ENCODE data around the gene ZBBX.

Gene ZBBX

GRCh38 chr3:167372138-167372537 lies 8.0 kb downstream of the ZBBX start:
- H3K4me3 ChIP-seq (ENCODE audit: low read length), result no peak overlapping the region
- H3K9me3 ChIP-seq (ENCODE audit: control insufficient read depth, insufficient read depth, low read length), result no peaks in the 10 kb centered on the region
- H3K27ac ChIP-seq (ENCODE audit: low read length), result no peak overlapping the region
- H3K27me3 ChIP-seq (ENCODE audit: control insufficient read depth, insufficient read depth, low read length), result no peaks in the 10 kb centered on the region
- no peaks in the 10 kb centered on the region; the same call in 1 of the 2 replicates for H3K4me1 ChIP-seq (ENCODE audit: control insufficient read depth, insufficient read depth, low read length)
- no peak for DNase-seq (ENCODE audit: low read depth, low spot score)
- no CpG with 5 or more reads among the region's 3 CpGs for WGBS (ENCODE audit: insufficient coverage, insufficient read length)
- H3K36me3 ChIP-seq (ENCODE audit: control insufficient read depth, insufficient read depth, low read length), result no peaks in the 10 kb centered on the region

DNA sequence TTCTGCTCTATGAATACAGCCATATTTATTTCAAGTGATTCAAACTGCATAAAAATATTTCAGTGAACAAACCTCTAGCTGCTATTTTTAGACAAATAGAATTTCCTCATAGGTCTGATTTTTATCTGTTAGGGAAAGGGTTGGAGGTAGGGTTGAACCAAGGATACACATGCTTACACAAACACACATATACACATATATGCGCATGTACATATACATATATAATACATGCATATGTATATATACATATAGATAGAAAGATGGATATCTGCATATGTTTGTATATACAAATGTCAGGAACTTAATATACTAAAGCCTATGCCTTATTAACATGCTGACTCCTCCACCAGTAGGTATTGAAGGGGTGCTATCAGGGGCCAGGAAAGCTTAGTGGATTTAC lies 18.1 kb downstream of the ZBBX start:
- no peaks in the 10 kb centered on the region for H3K27me3 ChIP-seq (ENCODE audit: control insufficient read depth, insufficient read depth, low read length)
- no peak overlapping the region for H3K4me3 ChIP-seq (ENCODE audit: low read length)
- no CpG with 5 or more reads among the region's 1 CpG for WGBS (ENCODE audit: insufficient coverage, insufficient read length)

DNA sequence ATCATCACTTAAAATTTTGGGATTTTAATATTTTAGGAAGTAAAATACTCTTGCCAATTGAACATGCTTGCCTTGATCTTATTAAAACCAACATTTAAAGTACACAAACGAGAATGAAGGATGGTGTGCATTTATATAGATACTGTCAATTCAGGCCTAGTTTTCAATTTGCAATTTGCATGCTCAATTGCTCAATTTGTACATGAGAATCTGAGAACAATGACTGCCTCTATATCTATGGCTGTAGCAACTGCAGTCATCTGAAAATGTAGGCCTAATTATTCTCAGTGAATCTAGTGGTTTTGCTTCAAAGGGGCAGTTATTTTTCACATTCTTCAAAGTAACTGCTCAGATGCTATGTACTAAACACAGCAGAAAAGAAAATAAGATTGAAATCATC lies 18.8 kb downstream of the ZBBX start:
- no peaks in the 10 kb centered on the region for H3K27me3 ChIP-seq (ENCODE audit: control insufficient read depth, insufficient read depth, low read length)
- H3K4me3 ChIP-seq (ENCODE audit: low read length), result no peak overlapping the region
- H3K9me3 ChIP-seq (ENCODE audit: control insufficient read depth, insufficient read depth, low read length), result no peaks in the 10 kb centered on the region
- no peaks in the 10 kb centered on the region for H3K36me3 ChIP-seq (ENCODE audit: control insufficient read depth, insufficient read depth, low read length)
- H3K27ac ChIP-seq (ENCODE audit: low read length), result no peak overlapping the region
- no peaks in the 10 kb centered on the region for H3K4me1 ChIP-seq (ENCODE audit: control insufficient read depth, insufficient read depth, low read length)
- WGBS (ENCODE audit: insufficient coverage, insufficient read length), result no CpG with 5 or more reads among the region's 1 CpG
- no peak for DNase-seq (ENCODE audit: low read depth, low spot score)

More for the DNA sequence above, 18.1 kb downstream of the ZBBX start:
- no peak for DNase-seq (ENCODE audit: low read depth, low spot score)
- no peaks in the 10 kb centered on the region for H3K9me3 ChIP-seq (ENCODE audit: control insufficient read depth, insufficient read depth, low read length)
- H3K4me1 ChIP-seq (ENCODE audit: control insufficient read depth, insufficient read depth, low read length), result no peaks in the 10 kb centered on the region
- no peak overlapping the region for H3K27ac ChIP-seq (ENCODE audit: low read length)
- no peaks in the 10 kb centered on the region for H3K36me3 ChIP-seq (ENCODE audit: control insufficient read depth, insufficient read depth, low read length)

GRCh38 chr3:167355446-167355845 lies 24.7 kb downstream of the ZBBX start:
- no peaks in the 10 kb centered on the region for H3K27me3 ChIP-seq (ENCODE audit: control insufficient read depth, insufficient read depth, low read length)
- DNase-seq (ENCODE audit: low read depth, low spot score), result no peak
- no peaks in the 10 kb centered on the region for H3K9me3 ChIP-seq (ENCODE audit: control insufficient read depth, insufficient read depth, low read length)

GRCh38 chr3:167354751-167355150 lies 25.3 kb downstream of the ZBBX start:
- no peaks in the 10 kb centered on the region for H3K36me3 ChIP-seq (ENCODE audit: control insufficient read depth, insufficient read depth, low read length)
- no CpG with 5 or more reads among the region's 1 CpG for WGBS (ENCODE audit: insufficient coverage, insufficient read length)
- no peak overlapping the region for H3K27ac ChIP-seq (ENCODE audit: low read length)
- DNase-seq (ENCODE audit: low read depth, low spot score), result no peak
- no peaks in the 10 kb centered on the region for H3K27me3 ChIP-seq (ENCODE audit: control insufficient read depth, insufficient read depth, low read length)
- no peaks in the 10 kb centered on the region for H3K9me3 ChIP-seq (ENCODE audit: control insufficient read depth, insufficient read depth, low read length)
- no peak overlapping the region for H3K4me3 ChIP-seq (ENCODE audit: low read length)
- H3K4me1 ChIP-seq (ENCODE audit: control insufficient read depth, insufficient read depth, low read length), result no peaks in the 10 kb centered on the region

More at GRCh38 chr3:167355446-167355845, 24.7 kb downstream of the ZBBX start:
- H3K4me1 ChIP-seq (ENCODE audit: control insufficient read depth, insufficient read depth, low read length), result no peaks in the 10 kb centered on the region
- H3K4me3 ChIP-seq (ENCODE audit: low read length), result no peak overlapping the region
- no peak overlapping the region for H3K27ac ChIP-seq (ENCODE audit: low read length)
- H3K36me3 ChIP-seq (ENCODE audit: control insufficient read depth, insufficient read depth, low read length), result no peaks in the 10 kb centered on the region

DNA sequence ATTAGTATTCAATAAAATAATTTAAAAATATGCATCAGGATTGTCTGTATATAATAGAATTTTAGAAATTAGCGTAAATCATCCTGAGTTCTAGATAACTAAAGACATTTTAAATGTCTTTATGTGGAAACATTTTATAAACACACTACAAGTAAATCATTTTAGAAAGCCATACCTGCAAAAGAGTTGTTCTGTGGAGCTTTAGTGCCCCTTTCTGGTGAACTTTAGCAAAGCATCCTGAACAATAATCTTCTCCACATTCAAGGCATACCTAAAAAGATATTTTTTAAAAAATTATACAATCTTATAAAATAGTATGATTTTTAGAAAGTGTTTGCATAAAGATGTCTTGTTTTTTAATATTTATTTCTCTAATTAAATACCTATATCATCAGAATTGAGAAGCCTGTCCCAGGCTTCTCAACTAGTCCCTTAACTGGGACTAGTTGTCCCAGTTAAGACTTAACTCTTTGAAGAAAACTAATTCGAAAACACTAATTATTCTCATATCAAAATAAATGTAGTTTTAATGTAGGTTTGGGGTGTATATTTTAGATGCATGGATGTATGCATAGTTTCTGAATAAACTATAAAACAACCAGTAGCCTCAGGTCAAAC lies 29.7 kb downstream of the ZBBX start:
- no peaks in the 10 kb centered on the region for H3K27me3 ChIP-seq (ENCODE audit: control insufficient read depth, insufficient read depth, low read length)
- no peaks in the 10 kb centered on the region for H3K4me1 ChIP-seq (ENCODE audit: control insufficient read depth, insufficient read depth, low read length)
- WGBS (ENCODE audit: insufficient coverage, insufficient read length), result no CpG with 5 or more reads among the region's 2 CpGs
- no peaks in the 10 kb centered on the region for H3K9me3 ChIP-seq (ENCODE audit: control insufficient read depth, insufficient read depth, low read length)
- H3K36me3 ChIP-seq (ENCODE audit: control insufficient read depth, insufficient read depth, low read length), result no peaks in the 10 kb centered on the region
- H3K27ac ChIP-seq (ENCODE audit: low read length), result no peak overlapping the region
- no peak for DNase-seq (ENCODE audit: low read depth, low spot score)
- H3K4me3 ChIP-seq (ENCODE audit: low read length), result no peak overlapping the region

- no CpG with 5 or more reads among the region's 1 CpG for WGBS (ENCODE audit: insufficient coverage, insufficient read length)
- DNase-seq (ENCODE audit: low read depth, low spot score), result no peak
Observed at GRCh38 chr3:167346171-167346570, 33.9 kb downstream of the ZBBX start.

GRCh38 chr3:167330993-167331785 lies 48.9 kb downstream of the ZBBX start:
- Histone ChIP-seq H3K36me3 (ENCODE audit: control insufficient read depth, insufficient read depth, low read length) (no peaks in the 10 kb centered on the region), H3K4me3 (ENCODE audit: low read length) (no peak overlapping the region), H3K9me3 (ENCODE audit: control insufficient read depth, insufficient read depth, low read length) (no peaks in the 10 kb centered on the region), H3K27me3 (ENCODE audit: control insufficient read depth, insufficient read depth, low read length) (no peaks in the 10 kb centered on the region), H3K4me1 (ENCODE audit: control insufficient read depth, insufficient read depth, low read length) (no peaks in the 10 kb centered on the region), H3K27ac (ENCODE audit: low read length) (no peak overlapping the region)
- WGBS (ENCODE audit: insufficient coverage, insufficient read length), result no CpG with 5 or more reads among the region's 5 CpGs
- no peak for DNase-seq (ENCODE audit: low read depth, low spot score)

More at GRCh38 chr3:167346171-167346570, 33.9 kb downstream of the ZBBX start:
- Histone ChIP-seq H3K36me3 (ENCODE audit: control insufficient read depth, insufficient read depth, low read length) (no peaks in the 10 kb centered on the region), H3K27me3 (ENCODE audit: control insufficient read depth, insufficient read depth, low read length) (no peaks in the 10 kb centered on the region), H3K9me3 (ENCODE audit: control insufficient read depth, insufficient read depth, low read length) (no peaks in the 10 kb centered on the region), H3K4me1 (ENCODE audit: control insufficient read depth, insufficient read depth, low read length) (no peaks in the 10 kb centered on the region), H3K4me3 (ENCODE audit: low read length) (no peak overlapping the region), H3K27ac (ENCODE audit: low read length) (no peak overlapping the region)

DNA sequence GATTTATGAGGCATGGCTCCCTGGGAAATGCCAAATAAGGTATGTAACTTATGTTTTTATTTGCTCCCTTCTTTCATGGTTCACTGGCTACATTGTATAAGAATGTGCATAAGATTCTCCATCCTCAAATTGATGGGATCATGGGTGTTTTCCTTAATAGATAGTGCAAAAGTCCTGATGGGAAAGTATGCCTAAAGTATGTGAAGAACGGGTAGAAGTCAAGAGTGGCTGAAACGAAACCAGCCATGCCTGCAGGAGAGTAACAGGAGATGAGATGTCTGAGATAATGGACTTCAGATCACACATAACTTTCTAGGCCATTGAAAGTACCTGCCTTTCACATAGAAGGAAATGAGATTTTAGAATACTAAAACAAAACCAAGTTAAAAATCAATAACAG lies 56.5 kb downstream of the ZBBX start:
- no peak overlapping the region for H3K27ac ChIP-seq (ENCODE audit: low read length)
- no peaks in the 10 kb centered on the region for H3K36me3 ChIP-seq (ENCODE audit: control insufficient read depth, insufficient read depth, low read length)
- H3K4me3 ChIP-seq (ENCODE audit: low read length), result no peak overlapping the region
- no peaks in the 10 kb centered on the region for H3K9me3 ChIP-seq (ENCODE audit: control insufficient read depth, insufficient read depth, low read length)
- no peak for DNase-seq (ENCODE audit: low read depth, low spot score)
- H3K4me1 ChIP-seq (ENCODE audit: control insufficient read depth, insufficient read depth, low read length), result no peaks in the 10 kb centered on the region
- WGBS (ENCODE audit: insufficient coverage, insufficient read length), result no CpG with 5 or more reads among the region's 2 CpGs
- no peaks in the 10 kb centered on the region for H3K27me3 ChIP-seq (ENCODE audit: control insufficient read depth, insufficient read depth, low read length)

DNA sequence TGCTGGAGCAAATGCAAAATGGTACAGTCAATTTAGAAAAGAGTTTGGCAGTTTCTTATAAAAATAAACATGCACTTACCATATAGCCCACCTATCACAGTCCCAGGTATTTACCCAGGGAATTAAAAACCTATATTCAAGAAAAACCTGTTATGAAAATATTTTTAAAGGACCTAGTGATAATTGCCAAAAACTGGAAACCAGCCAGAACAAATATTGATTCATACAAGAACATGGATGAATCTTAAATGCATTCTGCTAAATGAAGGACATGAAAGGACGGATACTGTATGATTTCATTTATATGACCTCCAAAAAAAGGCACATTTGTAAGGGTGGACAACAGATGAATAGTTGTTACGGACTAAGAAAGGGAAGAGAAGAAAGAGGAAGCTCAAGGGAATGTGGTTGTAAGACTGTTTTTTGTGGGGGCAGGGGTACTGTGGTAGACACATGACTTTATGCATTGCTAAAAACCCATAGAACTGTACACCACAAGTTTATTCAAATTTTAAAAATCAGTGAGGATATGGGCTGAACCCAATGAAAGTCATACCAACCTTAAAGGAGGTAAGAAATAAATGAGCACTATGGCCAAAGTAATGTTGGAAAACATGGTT lies 61.0 kb downstream of the ZBBX start:
- Histone ChIP-seq H3K27ac (ENCODE audit: low read length) (no peak overlapping the region), H3K4me3 (ENCODE audit: low read length) (no peak overlapping the region), H3K9me3 (ENCODE audit: control insufficient read depth, insufficient read depth, low read length) (no peaks in the 10 kb centered on the region), H3K4me1 (ENCODE audit: control insufficient read depth, insufficient read depth, low read length) (no peaks in the 10 kb centered on the region), H3K27me3 (ENCODE audit: control insufficient read depth, insufficient read depth, low read length) (no peaks in the 10 kb centered on the region), H3K36me3 (ENCODE audit: control insufficient read depth, insufficient read depth, low read length) (no peaks in the 10 kb centered on the region)
- WGBS (ENCODE audit: insufficient coverage, insufficient read length), result no CpG with 5 or more reads among the region's 2 CpGs
- no peak for DNase-seq (ENCODE audit: low read depth, low spot score)

All from iPS DF 6.9 (cell line).